RWPE2 (cell line): ENCODE results near the gene GORASP1.

ENCODE experiments used
- ATAC-seq: fragments of 200-7000 bp; cut with Tn5 transposase; 3 replicates; pipeline ENCODE4 v1.9.1; 2021; ENCODE audit warnings: low read depth
- DNase-seq: peaks from one replicate; pipeline ENCODE4 v3.0.0-alpha.2; 2020; ENCODE audit warnings: low spot score
- H3K27ac ChIP-seq: fragments of 450-650 bp; 2 replicates; pipeline ENCODE4 v1.5.1; 2017; ENCODE audit warnings: mild to moderate bottlenecking; ENCODE audit not compliant: poor library complexity, severe bottlenecking
- H3K27me3 ChIP-seq: fragments of 250-450 bp; sonication (Bioruptor Pico); 2 replicates; pipeline ENCODE4 v1.5.1; 2021; ENCODE audit warnings: mild to moderate bottlenecking, moderate library complexity; ENCODE audit not compliant: insufficient read depth, poor library complexity, severe bottlenecking
- H3K36me3 ChIP-seq: fragments of 250-450 bp; sonication (Bioruptor Pico); 2 replicates; pipeline ENCODE4 v1.5.1; 2020; ENCODE audit warnings: low read depth, mild to moderate bottlenecking, moderate library complexity
- H3K4me1 ChIP-seq: fragments of 250-450 bp; sonication (Bioruptor Pico); 2 replicates; pipeline ENCODE4 v1.5.1; 2021; ENCODE audit warnings: mild to moderate bottlenecking, moderate library complexity; ENCODE audit not compliant: insufficient read depth, poor library complexity, severe bottlenecking
- H3K4me3 ChIP-seq: fragments of 250-450 bp; sonication (Bioruptor Pico); 2 replicates; pipeline ENCODE4 v1.5.1; 2021; ENCODE audit warnings: mild to moderate bottlenecking, moderate library complexity; ENCODE audit not compliant: severe bottlenecking
- H3K9me3 ChIP-seq: fragments of 250-450 bp; sonication (Bioruptor Pico); 2 replicates; pipeline ENCODE4 v1.5.1; 2021; ENCODE audit warnings: mild to moderate bottlenecking, moderate library complexity; ENCODE audit not compliant: severe bottlenecking
- CTCF ChIP-seq: fragments of 450-650 bp; IDR thresholded peaks from one replicate; pipeline ENCODE4 v1.5.1; 2017; ENCODE audit warnings: mild to moderate bottlenecking, moderate library complexity; ENCODE audit not compliant: poor library complexity, severe bottlenecking

GORASP1 gene

GRCh38 chr3:39121621-39122020 lies 14.2 kb upstream of the GORASP1 start:
- no peaks in the 10 kb centered on the region for H3K27me3 ChIP-seq
- H3K4me1 ChIP-seq = peaks cover 14% of the 10 kb centered on the region
- no peaks in the 10 kb centered on the region for H3K9me3 ChIP-seq
- no peak overlapping the region for H3K27ac ChIP-seq
- DNase-seq (no peak), ATAC-seq (no peak)
- H3K4me3 ChIP-seq = no peak overlapping the region
- H3K36me3 ChIP-seq = no peaks in the 10 kb centered on the region
- TF ChIP-seq CTCF = no peak

- no peak for ATAC-seq
- no peaks in the 10 kb centered on the region for H3K9me3 ChIP-seq
- no peaks in the 10 kb centered on the region for H3K4me1 ChIP-seq
- no peak overlapping the region for H3K4me3 ChIP-seq
- no peak for DNase-seq
- no peak for TF ChIP-seq CTCF
- no peaks in the 10 kb centered on the region for H3K27me3 ChIP-seq
- no peak overlapping the region for H3K27ac ChIP-seq
- no peaks in the 10 kb centered on the region for H3K36me3 ChIP-seq
These were observed 11.7 kb upstream of the GORASP1 start for GRCh38 chr3:39118931-39119660.

- Histone ChIP-seq H3K4me1 (no peaks in the 10 kb centered on the region), H3K27me3 (no peaks in the 10 kb centered on the region), H3K27ac (no peak overlapping the region), H3K9me3 (no peaks in the 10 kb centered on the region), H3K36me3 (no peaks in the 10 kb centered on the region), H3K4me3 (no peak overlapping the region)
- DNase-seq (no peak), ATAC-seq (no peak)
- no peak for TF ChIP-seq CTCF
These were observed 10.7 kb upstream of the GORASP1 start for GRCh38 chr3:39118079-39118478.

- Histone ChIP-seq H3K27me3 (no peaks in the 10 kb centered on the region), H3K4me3 (no peak overlapping the region), H3K4me1 (no peaks in the 10 kb centered on the region), H3K27ac (no peak overlapping the region), H3K9me3 (no peaks in the 10 kb centered on the region), H3K36me3 (no peaks in the 10 kb centered on the region)
- ATAC-seq (no peak), DNase-seq (no peak)
- no peak for TF ChIP-seq CTCF
These were observed 8.4 kb upstream of the GORASP1 start for GRCh38 chr3:39115870-39116269.

- Histone ChIP-seq H3K27me3 (no peaks in the 10 kb centered on the region), H3K4me3 (no peak overlapping the region), H3K36me3 (no peaks in the 10 kb centered on the region), H3K27ac (no peak overlapping the region), H3K9me3 (no peaks in the 10 kb centered on the region), H3K4me1 (no peaks in the 10 kb centered on the region)
- ATAC-seq = no peak
- TF ChIP-seq CTCF = no peak
- DNase-seq = no peak
These were observed 7.0 kb upstream of the GORASP1 start for GRCh38 chr3:39114456-39114855.
